Measurements from ENCODE around the gene PDXP.

- TF ChIP-seq CTCF (IDR thresholded peaks at IDR 0.05) (no peak), ZFX (IDR thresholded peaks at IDR 0.05; ENCODE audit: borderline replicate concordance) (no peak)
These were observed 23.4 kb upstream of the PDXP start for GRCh38 chr22:37635157-37635556.
